Measurements from ENCODE around the gene ARHGAP6.

Gene ARHGAP6

DNA sequence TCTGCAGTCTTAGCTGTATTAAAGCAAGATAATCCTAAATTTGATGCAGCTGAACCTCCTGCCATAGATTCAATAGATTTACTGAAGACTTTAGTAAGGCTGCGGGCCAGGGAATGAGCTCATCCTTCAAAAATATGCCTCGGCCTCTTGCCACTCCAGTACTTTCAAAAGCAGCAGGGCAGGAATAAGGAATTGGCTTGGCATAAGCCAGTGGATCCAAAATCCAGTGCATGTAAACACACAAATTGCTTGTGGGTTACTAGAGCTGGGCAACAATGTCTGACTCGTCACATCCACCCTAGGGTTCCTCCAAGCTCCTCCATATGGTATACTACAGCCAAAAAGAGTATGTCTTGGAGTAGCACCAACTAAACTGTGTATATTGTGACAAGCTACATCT is 207.6 kb downstream of the ARHGAP6 start:
- no peak for DNase-seq

DNA sequence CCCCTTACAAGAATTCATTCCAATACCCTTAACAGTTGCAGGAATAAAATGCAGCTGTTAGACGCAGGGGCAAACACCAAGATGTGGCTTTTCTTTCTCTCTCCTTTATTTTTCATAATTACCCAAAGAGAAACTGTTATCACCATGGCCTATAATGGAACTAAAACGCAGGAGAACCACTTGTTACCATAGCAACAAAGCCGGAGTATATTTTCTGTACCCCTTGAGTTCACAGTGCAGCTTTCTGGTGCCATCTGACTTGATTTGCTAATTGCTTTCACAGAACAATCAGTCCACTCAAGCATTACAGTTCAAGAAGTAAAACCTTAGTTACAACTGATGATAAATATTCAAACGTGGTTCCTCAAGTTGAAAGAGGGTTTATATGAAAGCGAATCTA is 214.6 kb downstream of the ARHGAP6 start:
- DNase-seq, result no peak

DNA sequence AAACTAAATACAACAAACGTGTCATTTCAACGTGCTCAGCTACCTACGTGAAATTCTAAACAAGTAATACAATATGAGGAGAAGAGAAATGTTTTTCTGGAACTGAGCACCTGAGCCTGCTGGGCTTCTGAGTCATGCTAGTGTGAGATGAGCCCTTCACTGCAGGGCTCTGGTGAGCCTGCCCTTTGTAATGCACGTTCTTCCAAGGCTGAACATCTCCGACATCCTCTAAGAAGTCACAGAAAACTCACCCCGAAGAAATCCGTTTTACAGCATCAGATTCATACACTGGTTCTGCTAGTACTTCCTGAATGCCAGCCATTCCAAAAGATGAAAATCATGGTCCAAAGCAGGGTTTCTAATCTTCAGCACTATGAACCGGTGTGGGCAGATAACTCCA is 215.4 kb downstream of the ARHGAP6 start:
- DNase-seq, result no peak

DNA sequence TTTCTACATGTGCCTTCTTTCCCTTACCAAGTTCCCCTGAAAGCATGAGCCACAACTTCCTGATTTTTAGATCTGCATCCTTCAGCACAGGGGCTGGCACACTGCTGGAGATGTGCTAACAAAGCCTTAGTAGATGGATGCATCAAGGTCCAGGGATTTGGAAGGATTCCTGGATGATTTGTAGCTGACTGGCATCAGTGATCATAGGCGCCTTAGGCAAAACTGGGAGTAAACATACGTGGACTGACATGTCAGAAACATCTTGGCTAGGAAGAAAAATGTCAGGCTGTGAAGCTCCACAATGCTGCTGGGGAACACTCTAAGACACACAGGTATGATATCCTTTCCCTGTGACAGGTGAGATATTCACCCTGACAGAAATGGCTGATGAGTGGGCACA is 216.1 kb downstream of the ARHGAP6 start:
- no peak for DNase-seq

DNA sequence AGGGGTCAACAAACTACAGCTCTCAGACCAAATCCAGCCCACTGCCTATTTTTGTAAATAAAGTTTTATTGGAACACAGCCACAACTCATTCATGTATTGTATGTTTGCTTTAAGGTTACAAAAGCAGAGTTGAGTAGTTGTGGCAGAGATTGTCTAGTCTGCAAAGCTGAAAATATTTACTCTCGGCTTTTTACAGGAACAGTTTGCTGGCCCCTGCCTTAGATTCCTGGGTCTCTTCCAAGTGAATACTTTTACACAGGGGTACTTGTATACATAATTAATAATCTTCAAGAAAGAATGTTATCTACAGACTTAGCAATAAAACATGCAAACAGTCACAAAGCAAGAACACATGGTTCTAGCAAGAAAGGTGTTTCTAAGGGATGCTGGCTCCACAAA is 218.3 kb downstream of the ARHGAP6 start:
- DNase-seq, result no peak

DNA sequence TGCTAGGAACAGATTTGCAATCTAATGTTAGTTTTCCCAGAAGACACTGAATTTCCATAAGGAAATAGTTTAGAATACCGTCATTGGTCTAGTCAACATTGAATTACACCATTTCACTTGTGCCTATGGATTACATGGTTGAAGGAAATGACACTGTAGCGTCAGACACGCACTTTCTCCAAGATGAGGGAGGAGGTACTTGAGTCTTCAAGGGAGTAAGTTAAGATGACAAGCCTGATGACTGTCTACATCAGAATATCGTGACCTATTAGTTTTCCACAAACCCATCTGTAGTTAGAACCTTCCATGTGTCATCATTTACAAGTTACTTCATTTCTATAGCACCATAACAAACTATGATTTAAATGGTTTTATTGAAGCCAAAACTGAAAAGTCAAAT is 218.8 kb downstream of the ARHGAP6 start:
- no peak for DNase-seq

DNA sequence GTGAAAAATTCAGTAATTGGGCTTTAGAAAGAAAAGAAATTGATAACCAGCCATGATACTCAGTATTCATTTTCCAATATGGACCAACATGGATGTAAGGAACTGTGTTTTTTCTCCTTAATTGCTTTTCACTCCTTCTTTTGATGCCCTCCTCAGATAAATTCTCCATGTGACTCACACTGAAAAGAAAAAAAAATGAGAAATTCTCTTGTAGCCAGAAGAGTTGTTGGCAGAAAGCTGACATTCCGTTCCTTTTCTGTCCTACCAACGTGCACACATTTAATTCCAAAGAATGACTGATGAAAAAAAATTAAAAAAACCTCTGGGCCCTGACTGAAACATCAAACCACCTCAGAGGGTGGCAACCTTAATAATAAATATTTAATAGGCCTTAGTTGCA is 219.4 kb downstream of the ARHGAP6 start:
- no peak for DNase-seq

DNA sequence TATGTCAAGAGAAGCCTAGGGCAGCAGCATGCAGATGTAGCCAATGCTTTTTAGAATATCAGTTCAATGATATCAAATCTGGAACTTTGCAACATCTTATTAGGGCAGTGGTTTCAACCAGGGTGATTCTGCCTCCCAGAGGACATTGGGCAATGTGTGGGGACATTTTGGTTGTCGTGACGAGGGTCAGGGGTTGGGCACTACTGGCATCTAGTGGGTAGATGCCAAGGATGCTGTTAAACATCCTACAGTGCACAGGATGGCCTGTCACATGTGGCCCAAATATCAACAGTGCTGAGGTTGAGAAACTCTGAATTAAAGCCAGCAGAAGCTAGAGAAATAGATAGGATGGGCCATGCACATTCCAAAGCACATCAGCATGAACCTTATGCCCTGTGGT is 220.2 kb downstream of the ARHGAP6 start:
- DNase-seq, result no peak

DNA sequence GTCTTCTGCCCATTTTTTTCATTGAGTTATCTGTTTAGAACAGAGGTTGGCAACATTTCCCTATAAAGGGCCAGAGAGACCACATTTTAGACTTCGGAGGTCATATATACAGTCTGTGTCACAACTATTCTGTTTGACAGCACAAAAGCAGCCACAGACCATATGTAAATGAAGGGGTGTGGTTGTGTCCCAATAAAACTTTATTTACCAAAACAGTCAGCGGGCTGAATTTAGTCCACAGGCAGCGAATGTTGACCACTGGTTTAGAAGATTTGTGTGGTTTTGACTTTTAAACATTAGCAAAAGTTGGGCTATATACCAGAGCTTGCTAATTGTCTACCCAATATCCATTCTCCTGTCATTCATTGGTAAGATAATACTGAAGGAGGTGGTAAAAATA is 221.7 kb downstream of the ARHGAP6 start:
- DNase-seq, result no peak

DNA sequence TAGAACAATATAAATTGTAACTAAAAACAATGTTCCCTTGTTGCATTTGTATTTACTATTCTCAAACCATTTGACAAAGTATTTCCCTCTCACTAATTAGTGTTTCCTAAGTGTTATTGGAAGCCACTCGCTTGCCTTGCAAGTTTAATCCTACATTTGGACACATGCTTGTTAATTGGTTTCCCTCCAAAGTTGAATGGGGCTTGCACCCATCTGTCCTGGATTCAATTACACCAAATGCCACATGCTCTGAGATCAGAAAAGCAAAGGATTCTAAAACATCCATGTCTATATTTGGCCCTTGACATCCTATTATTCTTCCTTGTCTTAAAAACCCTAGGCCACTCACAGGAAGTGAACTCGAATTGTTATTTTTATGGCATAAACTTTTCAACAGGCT is 225.9 kb downstream of the ARHGAP6 start:
- no peak for DNase-seq

DNA sequence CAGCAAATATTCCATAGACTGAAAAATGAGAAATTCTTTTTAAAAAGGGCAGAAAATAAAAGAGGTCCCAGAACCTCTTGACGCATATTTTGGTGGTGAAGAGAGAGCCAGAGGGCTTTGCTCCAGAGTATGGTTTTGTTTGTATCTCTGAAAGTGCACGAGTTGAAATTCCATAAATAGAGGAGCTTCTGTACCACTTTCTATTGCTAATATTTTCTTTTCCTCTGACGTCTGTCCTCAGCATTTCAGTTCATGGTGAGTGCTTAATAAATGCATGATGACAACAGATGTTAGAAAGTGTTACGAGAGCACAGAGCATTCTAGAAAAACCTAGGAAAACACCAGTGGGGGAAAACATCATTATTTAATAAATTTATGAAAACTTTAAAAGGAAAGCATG is 227.0 kb downstream of the ARHGAP6 start:
- no peak for DNase-seq

DNA sequence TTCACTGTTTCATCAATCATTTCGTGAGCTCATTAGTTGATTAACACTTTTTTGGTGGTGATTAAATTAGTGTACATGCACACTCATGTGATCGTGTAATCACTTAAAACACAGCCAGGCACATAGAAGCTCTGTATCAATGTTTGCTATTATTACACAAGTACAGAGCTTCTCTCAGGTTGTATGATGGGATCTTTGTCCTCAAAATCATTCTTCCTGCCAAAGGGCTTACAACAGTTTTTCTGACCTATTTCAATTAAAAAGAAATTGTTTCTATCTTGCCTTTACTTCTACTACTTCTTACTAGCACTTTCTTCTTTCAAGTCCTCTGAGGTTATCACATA is 227.4 kb downstream of the ARHGAP6 start:
- DNase-seq, result no peak

DNA sequence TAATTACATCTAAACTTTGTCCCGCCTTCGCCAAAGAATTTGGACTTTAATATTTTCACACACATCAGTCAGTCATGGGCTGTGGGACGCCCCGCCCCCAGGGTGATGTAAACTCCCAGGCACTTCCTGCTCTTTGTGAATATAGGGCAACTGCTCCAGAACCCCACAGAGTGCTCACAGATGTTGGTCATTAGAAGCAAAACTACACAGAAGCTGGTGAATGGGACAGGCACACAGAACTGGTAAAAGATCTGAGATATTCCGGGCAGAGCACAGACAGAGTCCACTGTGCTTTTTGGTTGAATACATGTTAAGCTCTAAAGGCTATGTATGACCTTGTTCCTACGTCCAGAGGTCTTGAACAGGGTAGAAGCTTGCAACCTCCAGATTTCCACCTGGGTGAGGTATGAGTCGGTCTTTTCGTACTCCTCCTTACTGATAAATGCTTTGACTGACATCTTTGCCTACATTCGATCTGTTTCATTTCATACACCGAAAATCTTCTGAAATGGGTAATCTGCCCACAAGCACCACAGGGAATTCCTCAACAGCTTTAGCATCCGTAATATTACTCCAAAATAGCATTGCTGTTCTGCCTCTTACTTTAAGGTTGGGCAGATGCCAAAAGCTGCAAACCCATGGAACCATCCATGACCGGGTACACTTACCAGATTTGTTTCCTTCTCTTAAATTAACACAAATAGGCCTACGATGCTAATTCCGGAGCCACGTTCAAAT is 227.9 kb downstream of the ARHGAP6 start:
- DNase-seq, result no peak

DNA sequence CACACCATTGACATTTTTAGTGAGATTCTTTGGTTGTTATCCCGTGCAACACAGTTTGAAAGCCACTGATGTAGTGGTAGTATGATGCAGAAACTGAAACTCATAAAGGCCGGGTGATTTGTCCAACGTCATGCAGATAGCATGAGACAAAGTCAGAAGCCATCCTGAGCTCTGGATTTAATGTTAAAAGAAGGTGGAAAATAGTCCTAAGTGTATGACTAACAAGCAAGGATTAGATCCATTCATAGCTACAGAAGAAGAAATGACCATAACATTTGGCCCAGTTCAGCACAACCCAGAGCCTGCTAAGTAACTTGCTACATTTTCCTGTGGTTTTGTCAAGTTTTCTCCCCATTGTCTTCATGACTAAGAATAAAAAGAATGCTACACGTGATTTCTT is 230.2 kb downstream of the ARHGAP6 start:
- DNase-seq, result no peak

DNA sequence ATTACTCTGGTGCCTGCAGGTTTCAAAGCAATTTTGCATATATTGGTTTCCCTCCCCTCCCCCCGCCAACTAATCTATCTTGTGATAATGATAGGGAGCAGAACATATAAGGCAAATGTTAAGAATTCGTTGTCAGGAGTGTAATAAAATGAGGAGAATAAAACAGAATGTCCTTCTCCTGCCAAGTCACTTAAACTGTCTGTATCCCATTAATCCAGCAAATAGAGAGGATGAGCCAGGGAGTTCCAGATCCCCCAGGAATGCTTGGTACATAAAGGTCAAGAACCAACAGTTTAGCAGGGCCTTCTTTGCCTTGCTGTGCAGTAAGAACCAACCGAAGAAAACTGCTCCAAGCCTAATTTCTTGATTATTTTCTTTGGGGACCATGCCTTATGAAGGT is 231.1 kb downstream of the ARHGAP6 start:
- no peak for DNase-seq

DNA sequence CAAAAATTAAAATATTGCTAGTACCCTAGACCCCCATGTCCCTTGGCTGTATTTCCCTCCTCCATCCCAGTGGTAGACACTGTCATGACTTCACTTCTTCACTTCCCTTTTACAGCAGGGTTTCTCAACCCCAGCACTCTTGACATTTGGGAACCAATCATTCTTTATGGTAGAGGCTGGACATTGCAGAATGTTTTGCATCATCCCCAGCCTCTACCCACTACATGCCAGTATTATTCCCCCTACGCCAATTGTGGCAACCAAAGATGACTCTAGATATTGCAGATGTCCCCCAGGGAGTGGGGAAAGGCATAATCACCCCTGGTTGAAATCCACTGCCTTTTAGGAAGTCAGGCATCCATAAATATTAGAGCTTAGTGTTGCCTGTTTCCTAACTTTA is 233.9 kb downstream of the ARHGAP6 start:
- no peak for DNase-seq

DNA sequence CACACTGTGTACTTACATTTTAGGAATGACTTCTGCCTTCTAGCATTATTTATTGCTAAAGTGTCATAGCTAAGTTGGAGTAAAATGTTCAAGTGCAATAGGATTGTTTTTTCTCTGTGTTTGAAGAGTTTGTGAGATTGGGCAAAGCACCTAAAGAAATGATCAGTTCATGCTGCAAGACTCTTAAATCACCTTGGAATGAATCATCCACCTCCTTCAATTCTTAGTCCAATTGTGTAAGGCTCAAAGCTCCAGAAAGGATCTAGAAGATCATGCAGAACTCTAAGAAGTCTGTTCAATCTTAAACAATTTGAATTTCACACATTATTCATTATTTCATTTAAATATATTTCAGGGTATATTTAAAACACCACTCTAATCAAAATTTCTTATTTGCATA is 235.4 kb downstream of the ARHGAP6 start:
- DNase-seq, result no peak

DNA sequence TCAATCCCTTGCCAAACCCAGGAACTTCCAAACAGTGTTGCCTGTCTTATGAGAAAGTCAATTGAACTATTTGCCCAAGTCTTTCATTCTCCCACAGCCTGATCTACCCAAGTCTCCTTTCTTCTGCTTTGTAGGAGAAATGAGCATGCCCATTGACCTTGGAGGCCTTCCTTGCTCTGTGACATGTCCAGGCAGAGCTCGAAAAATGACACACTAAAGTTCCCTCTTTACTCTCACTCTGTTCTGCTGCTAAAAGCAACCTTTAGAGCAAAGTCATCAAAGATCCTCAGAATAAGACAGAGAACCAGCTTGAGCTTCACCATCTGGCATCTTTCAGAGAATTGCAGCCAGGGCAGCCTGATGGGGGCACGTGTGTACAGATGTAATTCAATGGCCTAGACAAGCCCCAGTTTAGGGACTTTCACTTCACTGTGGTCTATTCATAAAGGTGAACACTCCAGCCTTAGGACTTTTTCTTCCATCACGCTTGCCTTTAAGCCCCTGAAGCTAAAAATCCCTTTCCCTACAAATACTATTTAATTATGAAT is 236.1 kb downstream of the ARHGAP6 start:
- no peak for DNase-seq

DNA sequence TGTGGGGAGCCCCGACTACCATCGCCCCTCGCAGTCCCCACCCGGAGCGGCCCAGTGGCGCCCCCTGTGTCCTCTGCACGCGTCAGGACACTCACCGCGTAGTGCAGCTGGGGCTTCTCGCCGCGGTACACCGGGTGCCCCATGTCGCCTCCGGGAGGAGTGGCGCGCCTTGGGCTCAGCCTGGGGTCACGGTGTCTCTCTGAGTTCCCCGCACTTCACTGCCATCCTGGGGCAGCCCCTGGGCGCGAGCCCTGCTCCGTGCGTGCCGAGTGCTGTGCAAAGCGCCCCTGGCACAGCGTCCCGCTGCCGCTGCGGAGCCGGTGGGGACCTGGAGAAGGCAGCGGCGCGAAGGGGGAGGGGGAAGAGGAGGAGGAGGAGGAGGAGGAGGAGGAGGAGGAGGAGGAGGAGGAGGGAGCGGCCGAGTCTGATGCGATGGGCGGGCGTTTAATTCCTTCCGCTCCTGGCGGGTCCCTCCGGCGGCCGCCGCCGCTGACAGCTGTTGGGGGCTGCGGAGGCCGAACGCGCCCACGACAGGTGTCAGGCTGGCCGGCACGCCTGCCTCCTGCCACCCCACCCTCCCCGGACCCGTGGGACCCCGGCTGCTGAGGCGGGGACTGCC is 238.2 kb downstream of the ARHGAP6 start:
- DNase-seq, result no peak

DNA sequence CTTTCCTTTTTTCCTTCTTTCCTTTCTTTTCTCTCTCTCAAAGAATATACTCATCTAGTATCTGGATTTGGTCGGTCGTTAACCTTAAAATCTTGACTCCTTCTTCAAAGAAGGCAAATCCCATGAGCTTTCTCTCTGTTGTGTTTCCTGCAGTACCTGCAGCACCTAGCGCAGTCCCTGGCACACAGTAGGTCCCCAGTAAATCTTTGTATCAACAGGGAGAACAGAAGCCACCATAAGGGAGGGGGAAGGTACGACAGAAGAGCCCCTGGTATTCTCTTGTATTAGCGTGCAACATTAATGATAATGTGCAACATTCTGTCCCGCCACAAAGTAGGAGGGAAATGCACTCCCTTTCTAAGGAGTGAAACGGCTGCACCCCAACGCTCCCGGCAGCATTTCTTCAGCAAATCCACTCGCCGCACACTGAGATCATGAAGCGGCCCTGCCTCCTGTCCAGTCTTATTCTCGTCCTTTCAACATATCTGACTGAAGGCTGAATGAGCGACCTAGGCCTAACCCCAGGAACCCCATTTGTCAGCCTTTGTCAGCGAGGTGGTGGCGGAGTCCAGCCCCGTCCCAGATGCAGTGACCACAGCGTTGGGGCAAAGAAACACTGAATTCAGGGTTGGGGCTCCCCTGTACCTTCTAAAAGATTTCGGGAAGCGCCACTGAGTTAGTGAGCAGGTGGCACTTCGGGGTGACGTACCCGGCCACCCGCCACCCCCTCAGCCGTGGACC is 238.8 kb downstream of the ARHGAP6 start:
- no peak for DNase-seq

DNA sequence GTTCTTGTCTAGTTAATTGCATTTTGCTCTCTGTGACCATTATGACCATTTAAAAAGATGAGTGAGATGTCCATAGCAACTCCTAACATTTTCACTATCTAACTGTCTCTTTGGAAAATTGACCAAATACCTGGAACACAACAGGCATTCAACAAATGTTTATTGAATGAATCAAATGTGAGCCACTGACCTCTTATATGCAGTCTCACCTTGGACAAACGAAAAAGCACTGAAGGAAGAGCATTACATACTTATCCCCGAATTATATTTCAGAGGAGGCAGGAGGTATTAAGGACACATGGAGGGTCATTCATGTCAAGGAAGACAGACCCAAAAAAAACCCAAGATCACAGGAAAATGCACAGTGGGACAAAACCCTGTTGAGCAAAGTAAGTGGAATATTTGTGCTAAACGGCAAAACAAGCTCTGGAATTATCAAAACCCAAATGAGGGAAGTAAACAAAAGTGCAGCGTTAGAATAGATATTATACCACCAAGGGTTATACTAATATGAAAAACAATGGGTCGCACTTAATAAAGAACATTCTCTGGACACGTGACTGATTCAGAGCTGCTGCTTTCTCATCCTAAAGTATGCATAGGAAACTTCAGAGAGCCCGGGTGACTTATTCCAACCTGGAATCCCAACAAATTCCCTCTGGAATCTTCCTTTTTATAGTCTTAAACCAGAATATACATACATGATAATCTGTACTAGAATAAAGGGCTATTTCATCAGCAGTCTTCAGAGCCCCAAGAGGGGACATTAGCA is 240.6 kb downstream of the ARHGAP6 start:
- no peak for DNase-seq

DNA sequence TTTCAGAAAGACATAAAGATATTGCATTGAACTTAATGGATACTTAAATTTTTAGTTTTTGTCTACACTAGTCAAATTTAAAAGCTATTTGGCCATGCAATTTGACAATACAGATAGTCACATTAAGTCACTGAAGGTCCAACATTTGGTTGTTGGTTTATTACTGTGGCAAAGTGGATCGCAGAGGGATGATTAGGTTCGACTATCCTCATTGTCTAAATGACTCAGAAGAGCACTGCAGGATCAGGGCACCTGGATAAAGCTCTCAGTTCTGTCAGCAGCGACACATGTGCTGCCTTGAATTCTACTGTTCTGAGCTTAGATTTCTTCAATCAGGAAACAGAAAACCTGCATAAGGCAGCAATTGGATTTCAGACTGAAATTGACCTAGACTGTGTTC is 241.8 kb downstream of the ARHGAP6 start:
- DNase-seq, result no peak

DNA sequence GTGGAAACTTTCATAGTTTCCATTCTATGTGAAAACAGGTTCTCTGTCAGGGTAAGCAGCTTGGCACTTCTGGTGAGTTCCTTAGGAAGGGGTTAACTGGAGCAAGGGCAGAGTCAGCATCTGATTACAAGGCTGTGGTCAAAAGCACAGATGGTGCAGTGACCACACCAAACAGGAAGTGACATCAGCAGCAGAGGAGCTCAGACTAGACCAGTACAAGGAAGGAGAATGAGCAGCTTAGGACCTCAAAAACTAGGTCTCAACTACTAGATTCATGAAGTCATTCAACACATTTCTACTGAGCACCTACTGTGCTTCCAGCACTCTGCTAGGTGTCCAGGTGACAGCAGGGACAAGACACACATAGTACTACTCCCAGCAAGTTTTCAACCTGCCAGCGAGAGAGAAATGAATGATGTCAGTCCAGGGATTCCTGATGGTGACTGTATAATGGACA is 242.3 kb downstream of the ARHGAP6 start:
- DNase-seq, result no peak

All from NCI-H2107 (cell line).